K562 (cell line): ENCODE measurements around the gene ENPP7. TPM values are rescaled to one million over a fixed set of nuclear protein-coding genes. Genes with fewer than 3 reads are reported as not detected.

ENCODE experiments used
- ARID3A ChIP-seq: IDR thresholded peaks from 2 replicates; pipeline ENCODE4 v1.6.1; 2012; ENCODE audit warnings: low read depth, low read length, improper control_type of control experiment, borderline replicate concordance
- EGR1 ChIP-seq: fragments of 450-650 bp; conservative IDR thresholded peaks from 2 replicates; pipeline ENCODE4 v1.6.1; 2017; ENCODE audit warnings: mild to moderate bottlenecking
- ESRRA ChIP-seq: fragments of 450-650 bp; IDR thresholded peaks from 2 replicates; pipeline ENCODE4 v1.6.1; 2014; ENCODE audit warnings: low read depth, mild to moderate bottlenecking, moderate library complexity, borderline replicate concordance
- ETV6 ChIP-seq, 3 experiments: fragments of 150-350 bp in 1 of 3; sonication (generic) in 1 of 3; formaldehyde crosslinking in 1 of 3; IDR thresholded peaks; 2 replicates each; pipeline versions ENCODE4 v1.6.1 to v1.8.0; 2014 to 2022; ENCODE audit warnings: borderline replicate concordance in 2 of 3, low read depth in 2 of 3, antibody characterized with exemption in 1 of 3, low read length in 1 of 3, mild to moderate bottlenecking in 1 of 3, missing genetic modification reagents in 1 of 3
- HDAC1 ChIP-seq, 2 experiments: fragments of 450-650 bp; IDR thresholded peaks; 2 replicates each; pipeline ENCODE4 v1.6.1; 2016 to 2017; ENCODE audit warnings: inconsistent platforms in 1 of 2, mild to moderate bottlenecking in 1 of 2, moderate library complexity in 1 of 2
- KDM1A ChIP-seq, 2 experiments: fragments of 450-650 bp; IDR thresholded peaks; 2 replicates each; pipeline ENCODE4 v1.6.1; 2016; ENCODE audit warnings: mild to moderate bottlenecking in 2 of 2
- MAZ ChIP-seq, 2 experiments: fragments of 450-650 bp in 1 of 2; sonication (generic) in 1 of 2; formaldehyde crosslinking; IDR thresholded peaks in 1 of 2; conservative IDR thresholded peaks in 1 of 2; 2 replicates each; pipeline versions ENCODE4 v1.4.0 to v1.5.0; 2020; ENCODE audit warnings: mild to moderate bottlenecking in 1 of 2, missing genetic modification reagents in 1 of 2
- MYBL2 ChIP-seq, 2 experiments: fragments of 450-650 bp in 1 of 2; sonication (generic) in 1 of 2; formaldehyde crosslinking in 1 of 2; IDR thresholded peaks; 2 replicates each; pipeline versions ENCODE4 v1.6.1 to v1.8.1; 2017 to 2022; ENCODE audit warnings: borderline replicate concordance in 1 of 2, inconsistent platforms in 1 of 2, low read depth in 1 of 2, mild to moderate bottlenecking in 1 of 2, missing genetic modification reagents in 1 of 2, moderate library complexity in 1 of 2
- SAP30 ChIP-seq: fragments of 200-600 bp; sonication (generic); IDR thresholded peaks from 2 replicates; pipeline ENCODE4 v1.6.1; 2012; ENCODE audit warnings: borderline replicate concordance, low read depth, mild to moderate bottlenecking, moderate library complexity, low read length, control low read depth, inconsistent platforms; ENCODE audit not compliant: insufficient read depth, poor library complexity, severe bottlenecking
- TFAP4 ChIP-seq: sonication (generic); formaldehyde crosslinking; IDR thresholded peaks from 2 replicates; pipeline ENCODE4 v1.8.0; 2022; ENCODE audit warnings: missing genetic modification reagents, mild to moderate bottlenecking, moderate library complexity, borderline replicate concordance
- TFE3 ChIP-seq: fragments of 450-650 bp; formaldehyde crosslinking; IDR thresholded peaks from 2 replicates; pipeline ENCODE4 v1.4.0; 2020; ENCODE audit warnings: mild to moderate bottlenecking, mixed read lengths
- YBX1 ChIP-seq: fragments of 450-650 bp; IDR thresholded peaks from 2 replicates; pipeline ENCODE4 v1.7.1; 2016; ENCODE audit warnings: mild to moderate bottlenecking
- ZBTB43 ChIP-seq: sonication (generic); formaldehyde crosslinking; IDR thresholded peaks from 2 replicates; pipeline ENCODE4 v1.8.0; 2023; ENCODE audit warnings: mild to moderate bottlenecking, missing genetic modification reagents
- ZNF3 ChIP-seq: fragments of 250-450 bp; sonication (Bioruptor Pico); IDR thresholded peaks from 2 replicates; pipeline ENCODE4 v1.5.0; 2021; ENCODE audit warnings: mild to moderate bottlenecking, moderate library complexity
- ZNF655 ChIP-seq: fragments of 250-450 bp; sonication (Bioruptor Pico); IDR thresholded peaks from 2 replicates; pipeline ENCODE4 v1.5.0; 2021
- polyA plus RNA-seq, 8 experiments: library from polyadenylated mRNA; depleted of rRNA in 4 of 8; stranded (reverse) in 5 of 8; unstranded in 3 of 8; fragments of >200 nt; fragmentation: Nextera tagmentation in 2 of 8; fragmentation: Illumina TruSeq in 1 of 8; extraction: Ambion mirVana in 2 of 8; extraction: Trizol in 1 of 8; gene quantifications; 2 replicates each; pipeline versions ENCODE4 v1.2.1 to v1.2.3, GENCODE V29; 2011 to 2014; ENCODE audit warnings: inconsistent platforms in 1 of 8, missing spikeins in 1 of 8
- total RNA-seq, 7 experiments: library from RNA; depleted of rRNA in 6 of 7; stranded (reverse); fragments of >200 nt in 6 of 7; fragmentation: Illumina TruSeq in 2 of 7; extraction: Trizol in 2 of 7; gene quantifications; 2 replicates each; pipeline versions ENCODE4 v1.2.1 to v1.2.3, GENCODE V29; 2011 to 2021; ENCODE audit warnings: low replicate concordance in 1 of 7

The ENPP7 gene
- total and polyA plus RNA-seq, 9 of the 15 experiments (the other 6 are each of a cell fraction or from before 2014, with no cell fraction given), result not detected

GRCh38 chr17:79777120-79777893 is 46.6 kb downstream of the ENPP7 start (continued):
- no peak for TF ChIP-seq MYBL2 (IDR thresholded peaks at IDR 0.05; ENCODE audit: low read depth)
- TF ChIP-seq MYBL2 (CRISPR knock-in tag; IDR thresholded peaks at IDR 0.05; ENCODE audit: borderline replicate concordance), result no peak
- TF ChIP-seq ZBTB43 (CRISPR knock-in tag), result no peak
- peak in 1 of 2 experiments; percentile 61; a peak in 2 of 4 replicates for TF ChIP-seq HDAC1 (IDR thresholded peaks at IDR 0.05)
- TF ChIP-seq EGR1, result peak; percentile 85
- TF ChIP-seq MAZ (CRISPR knock-in tag; conservative IDR thresholded peaks at IDR 0.05 in 1 of 2, IDR thresholded peaks at IDR 0.05 in 1 of 2), result peak; percentile 90 to 91
- TF ChIP-seq ETV6 (IDR thresholded peaks at IDR 0.05; ENCODE audit: borderline replicate concordance in 1 of 2, low read depth in 2 of 2, low read length in 1 of 2), result peak in 1 of 2 experiments; percentile 17; a peak in 1 of 4 replicates
- TF ChIP-seq ETV6 (CRISPR knock-in tag; IDR thresholded peaks at IDR 0.05; ENCODE audit: borderline replicate concordance), result no peak
- no peak for TF ChIP-seq ARID3A
- TF ChIP-seq ESRRA, result no peak
- TF ChIP-seq ZNF3 (CRISPR knock-in tag), result no peak
- no peak for TF ChIP-seq ZNF655 (CRISPR knock-in tag)
- TF ChIP-seq KDM1A (IDR thresholded peaks at IDR 0.05), result 0 out of 4 replicates have a peak, but pooled peaks of 1 of the 2 experiments have one; percentile 14
- TF ChIP-seq YBX1, result no peak
- TF ChIP-seq TFAP4 (CRISPR knock-in tag), result peak; percentile 50
- TF ChIP-seq TFE3, result no peak
- no peak for TF ChIP-seq SAP30
